Calu3 (cell line): ENCODE data around the gene NDUFB10. TPM values are rescaled to one million over a fixed set of nuclear protein-coding genes. Genes with fewer than 3 reads are reported as not detected.

Experiments used
- BruUV-seq: library from RNA; stranded (reverse); fragments of 400-500 nt; replicated peaks from 2 replicates; lab custom pipeline; 2021; lab: Mats Ljungman, UMichigan
- CTCF ChIA-PET: fragments of 300-600 bp; sonication (Branson Sonifier 250); formaldehyde crosslinking; loops from one replicate; lab custom pipeline; 2022; ENCODE audit warnings: antibody characterized with exemption; lab: Charles Lee
- DNase-seq: peaks from one replicate; pipeline ENCODE4 v3.0.0; 2022
- H3K27ac Mint-ChIP-seq: one replicate; pipeline ENCODE4 v1.8.0; 2022; ENCODE audit warnings: mixed read lengths; ENCODE audit not compliant: unreplicated experiment
- H3K27me3 Mint-ChIP-seq: one replicate; pipeline ENCODE4 v1.8.0; 2022; ENCODE audit warnings: mixed read lengths; ENCODE audit not compliant: unreplicated experiment
- H3K36me3 Mint-ChIP-seq: one replicate; pipeline ENCODE4 v1.8.0; 2022; ENCODE audit warnings: mild to moderate bottlenecking, moderate library complexity, mixed read lengths; ENCODE audit not compliant: insufficient read depth, unreplicated experiment
- H3K4me1 Mint-ChIP-seq: one replicate; pipeline ENCODE4 v1.8.0; 2022; ENCODE audit warnings: mild to moderate bottlenecking, low read depth, mixed read lengths; ENCODE audit not compliant: unreplicated experiment
- H3K4me3 Mint-ChIP-seq: one replicate; pipeline ENCODE4 v1.8.0; 2022; ENCODE audit warnings: mild to moderate bottlenecking, low read depth, moderate library complexity, mixed read lengths; ENCODE audit not compliant: unreplicated experiment
- H3K9me3 Mint-ChIP-seq: one replicate; pipeline ENCODE4 v1.8.0; 2022; ENCODE audit warnings: low read depth, mixed read lengths; ENCODE audit not compliant: unreplicated experiment
- intact Hi-C: fragments of 100-400 bp; cut with micrococcal nuclease; formaldehyde crosslinking; loops from one replicate; pipeline ENCODE4 v1.10.0; 2022; ENCODE audit not compliant: unreplicated experiment
- total RNA-seq: library from RNA; stranded (reverse); gene quantifications from 2 replicates; pipeline ENCODE4 v1.2.3, GENCODE V29; 2022
- TF ChIP-seq, protein P1 (sequence below): fragments of 200-600 bp; IDR thresholded peaks from one replicate; pipeline ENCODE4 v1.8.0; 2022; ENCODE audit warnings: antibody characterized with exemption; ENCODE audit not compliant: unreplicated experiment

NDUFB10 gene
- total RNA-seq, 1 experiment from 2014 or later: 148 TPM

DNA sequence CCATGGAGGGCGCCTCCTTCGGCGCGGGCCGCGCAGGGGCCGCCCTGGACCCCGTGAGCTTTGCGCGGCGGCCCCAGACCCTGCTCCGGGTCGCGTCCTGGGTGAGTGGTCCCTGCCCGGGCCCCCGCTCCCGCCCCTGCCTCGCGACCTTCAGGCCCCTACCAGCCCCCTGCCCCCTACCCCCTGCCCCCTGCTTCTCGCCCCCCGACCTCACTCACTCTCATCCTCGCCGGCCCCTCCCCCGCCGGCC lies 30.7 kb downstream of the NDUFB10 start:
- BruUV-seq: no TSS peak
- TF ChIP-seq, protein P1, sequence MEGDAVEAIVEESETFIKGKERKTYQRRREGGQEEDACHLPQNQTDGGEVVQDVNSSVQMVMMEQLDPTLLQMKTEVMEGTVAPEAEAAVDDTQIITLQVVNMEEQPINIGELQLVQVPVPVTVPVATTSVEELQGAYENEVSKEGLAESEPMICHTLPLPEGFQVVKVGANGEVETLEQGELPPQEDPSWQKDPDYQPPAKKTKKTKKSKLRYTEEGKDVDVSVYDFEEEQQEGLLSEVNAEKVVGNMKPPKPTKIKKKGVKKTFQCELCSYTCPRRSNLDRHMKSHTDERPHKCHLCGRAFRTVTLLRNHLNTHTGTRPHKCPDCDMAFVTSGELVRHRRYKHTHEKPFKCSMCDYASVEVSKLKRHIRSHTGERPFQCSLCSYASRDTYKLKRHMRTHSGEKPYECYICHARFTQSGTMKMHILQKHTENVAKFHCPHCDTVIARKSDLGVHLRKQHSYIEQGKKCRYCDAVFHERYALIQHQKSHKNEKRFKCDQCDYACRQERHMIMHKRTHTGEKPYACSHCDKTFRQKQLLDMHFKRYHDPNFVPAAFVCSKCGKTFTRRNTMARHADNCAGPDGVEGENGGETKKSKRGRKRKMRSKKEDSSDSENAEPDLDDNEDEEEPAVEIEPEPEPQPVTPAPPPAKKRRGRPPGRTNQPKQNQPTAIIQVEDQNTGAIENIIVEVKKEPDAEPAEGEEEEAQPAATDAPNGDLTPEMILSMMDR: no peak
- no peaks in the 10 kb centered on the region for H3K27me3 Mint-ChIP-seq
- H3K4me1 Mint-ChIP-seq: peaks cover 8% of the 10 kb centered on the region
- intact Hi-C loops: no loop called here
- no peak for DNase-seq
- no peaks in the 10 kb centered on the region for H3K9me3 Mint-ChIP-seq
- CTCF ChIA-PET: no interaction called here
- H3K27ac Mint-ChIP-seq: no peak overlapping the region
- H3K36me3 Mint-ChIP-seq: peaks cover 48% of the 10 kb centered on the region
- H3K4me3 Mint-ChIP-seq: peak overlapping the region; percentile 54

DNA sequence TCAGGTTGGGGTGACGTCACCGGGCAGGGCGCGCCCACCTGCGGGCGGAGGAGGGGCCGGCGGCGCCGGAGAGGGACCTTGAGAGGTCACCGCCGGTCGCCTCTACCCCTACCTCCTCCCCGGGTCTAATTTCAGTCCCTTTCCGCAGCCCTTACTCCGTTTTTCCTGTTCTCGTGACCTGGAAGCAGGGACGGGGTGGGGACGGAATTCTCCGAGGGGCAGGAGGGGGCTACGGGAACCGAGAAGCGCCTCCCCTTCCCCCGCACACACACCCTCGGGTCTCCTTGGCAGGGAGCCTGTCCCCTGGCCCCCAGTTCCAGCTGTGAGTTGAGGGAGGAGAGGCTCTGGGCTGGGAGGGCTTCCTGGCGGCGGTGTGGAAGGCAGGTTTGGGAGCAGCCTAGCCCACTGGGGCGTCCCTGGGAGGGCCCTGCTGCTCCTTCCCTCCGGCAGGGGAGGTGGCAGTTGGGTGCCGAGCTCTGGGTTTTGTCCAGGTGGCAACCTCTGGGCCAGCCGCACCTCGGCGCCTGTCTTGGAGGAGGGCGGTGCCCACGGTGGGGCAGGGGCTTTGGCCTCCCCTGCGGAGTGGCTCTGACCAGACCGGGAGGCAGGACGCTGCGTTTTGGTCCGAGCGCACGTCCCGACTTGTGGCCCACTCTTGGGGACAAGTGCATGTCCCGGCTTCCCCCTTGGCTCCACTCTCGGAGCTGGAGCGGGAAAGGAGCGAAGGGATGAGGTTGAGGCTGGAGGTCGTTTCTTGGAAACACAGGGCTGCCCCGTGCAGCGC lies 31.2 kb downstream of the NDUFB10 start:
- intact Hi-C loops: no loop called here
- Mint-ChIP-seq H3K4me3 (peak overlapping the region; percentile 54), H3K9me3 (no peaks in the 10 kb centered on the region), H3K27ac (no peak overlapping the region), H3K4me1 (peaks cover 11% of the 10 kb centered on the region), H3K36me3 (peaks cover 47% of the 10 kb centered on the region), H3K27me3 (no peaks in the 10 kb centered on the region)
- peak; percentile 61 for DNase-seq
- BruUV-seq: TSS peak; percentile 14
- CTCF ChIA-PET: no interaction called here
- TF ChIP-seq, protein P1: no peak

DNA sequence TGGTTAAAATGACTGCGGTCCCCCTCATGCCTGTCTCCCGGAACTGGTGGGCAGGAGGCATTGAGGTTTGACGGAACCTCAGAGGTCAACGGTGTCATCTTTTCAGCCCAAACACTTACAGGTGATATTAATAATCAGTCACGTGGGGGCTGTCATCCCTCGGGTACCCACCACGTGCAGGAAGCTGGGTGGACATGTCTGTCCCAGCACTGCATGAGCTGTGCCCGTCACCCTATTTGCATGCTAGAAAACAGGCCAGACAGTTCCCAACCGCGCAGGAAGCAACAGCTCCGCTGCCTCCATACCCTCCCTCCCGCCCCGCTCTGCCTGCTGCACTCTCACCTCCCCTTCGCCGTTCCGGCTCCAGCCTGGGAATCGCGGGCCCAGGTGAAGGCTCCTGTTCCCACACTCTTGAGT lies 31.8 kb downstream of the NDUFB10 start:
- no peaks in the 10 kb centered on the region for H3K27me3 Mint-ChIP-seq
- no peak overlapping the region for H3K27ac Mint-ChIP-seq
- TF ChIP-seq, protein P1: no peak
- BruUV-seq: no TSS peak
- DNase-seq: no peak
- H3K9me3 Mint-ChIP-seq: no peaks in the 10 kb centered on the region
- intact Hi-C loops: no loop called here
- H3K4me1 Mint-ChIP-seq: peaks cover 17% of the 10 kb centered on the region
- peaks cover 51% of the 10 kb centered on the region for H3K36me3 Mint-ChIP-seq
- H3K4me3 Mint-ChIP-seq: peak overlapping the region; percentile 54
- CTCF ChIA-PET: no interaction called here

DNA sequence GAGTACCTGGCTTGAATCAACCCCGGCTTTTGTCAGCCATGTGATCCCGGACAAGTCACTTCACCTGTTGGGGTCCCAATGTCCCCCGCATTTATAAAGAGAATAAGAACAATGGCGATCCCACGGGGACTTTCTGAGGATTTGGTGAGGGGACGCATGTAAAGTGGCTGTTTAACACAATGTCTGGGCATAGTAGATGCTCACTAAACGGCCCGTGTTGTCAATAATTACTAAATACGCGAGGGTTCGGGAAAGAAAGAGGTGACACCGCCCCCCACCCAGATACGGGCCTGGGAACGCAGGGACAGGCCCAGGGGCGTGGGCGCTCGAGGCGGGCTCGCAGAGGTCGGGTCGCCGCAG lies 32.2 kb downstream of the NDUFB10 start:
- Mint-ChIP-seq H3K27me3 (no peaks in the 10 kb centered on the region), H3K4me3 (peak overlapping the region; percentile 54), H3K27ac (no peak overlapping the region), H3K9me3 (no peaks in the 10 kb centered on the region), H3K4me1 (peaks cover 17% of the 10 kb centered on the region), H3K36me3 (peaks cover 49% of the 10 kb centered on the region)
- TF ChIP-seq, protein P1: no peak
- intact Hi-C loops: no loop called here
- DNase-seq: no peak
- CTCF ChIA-PET: no interaction called here
- no TSS peak for BruUV-seq
